NOMO-1 treated with dmso at 0.1 percent for 144 hours (cell line): ENCODE measurements around the gene CHST14.

Experiments
- DNase-seq: peaks from one replicate; lab custom pipeline; 2025; ENCODE audit not compliant: unreplicated experiment; lab: John Stamatoyannopoulos, UW

Gene CHST14, protein sequence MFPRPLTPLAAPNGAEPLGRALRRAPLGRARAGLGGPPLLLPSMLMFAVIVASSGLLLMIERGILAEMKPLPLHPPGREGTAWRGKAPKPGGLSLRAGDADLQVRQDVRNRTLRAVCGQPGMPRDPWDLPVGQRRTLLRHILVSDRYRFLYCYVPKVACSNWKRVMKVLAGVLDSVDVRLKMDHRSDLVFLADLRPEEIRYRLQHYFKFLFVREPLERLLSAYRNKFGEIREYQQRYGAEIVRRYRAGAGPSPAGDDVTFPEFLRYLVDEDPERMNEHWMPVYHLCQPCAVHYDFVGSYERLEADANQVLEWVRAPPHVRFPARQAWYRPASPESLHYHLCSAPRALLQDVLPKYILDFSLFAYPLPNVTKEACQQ

DNA sequence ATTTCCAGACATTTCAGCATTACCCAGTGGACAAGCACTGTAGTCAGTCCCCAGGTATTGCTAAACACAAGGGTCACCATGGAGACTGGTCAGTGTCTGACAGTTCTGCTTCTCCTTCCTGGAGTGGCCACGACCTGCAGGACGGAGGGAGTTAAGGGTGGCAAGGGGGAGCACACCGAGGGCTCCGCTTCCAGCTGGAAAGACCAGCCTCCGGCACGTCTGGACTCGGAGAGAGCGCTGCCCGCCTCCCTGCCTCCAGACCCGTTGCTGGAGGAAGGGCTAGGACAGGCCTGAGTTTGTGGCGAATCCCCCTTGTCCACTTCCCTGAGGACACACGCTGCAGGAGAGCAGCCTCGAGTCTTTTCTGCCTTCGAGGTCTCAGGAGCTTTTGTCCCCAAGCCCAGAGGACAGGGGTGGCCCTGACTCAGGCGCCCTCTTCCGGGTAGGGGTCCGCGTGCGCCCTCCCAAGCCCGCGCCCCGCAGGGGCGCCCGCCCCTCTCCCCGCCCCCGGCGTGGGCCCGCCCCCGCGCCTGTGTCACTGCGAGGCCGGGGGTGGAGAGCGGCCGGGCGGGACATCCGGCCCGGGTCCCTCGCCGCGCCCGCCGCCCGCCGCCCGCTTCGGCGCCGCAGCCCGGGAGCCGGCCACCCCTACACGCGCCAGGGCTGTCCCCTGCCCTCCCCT is at the start of gene CHST14:
TSS of gene CHST14 (plus strand) at position 562 of the 682 bp plus-strand sequence. CDS start 230 bp downstream, outside the sequence.
- peak; percentile 16 for DNase-seq

DNA sequence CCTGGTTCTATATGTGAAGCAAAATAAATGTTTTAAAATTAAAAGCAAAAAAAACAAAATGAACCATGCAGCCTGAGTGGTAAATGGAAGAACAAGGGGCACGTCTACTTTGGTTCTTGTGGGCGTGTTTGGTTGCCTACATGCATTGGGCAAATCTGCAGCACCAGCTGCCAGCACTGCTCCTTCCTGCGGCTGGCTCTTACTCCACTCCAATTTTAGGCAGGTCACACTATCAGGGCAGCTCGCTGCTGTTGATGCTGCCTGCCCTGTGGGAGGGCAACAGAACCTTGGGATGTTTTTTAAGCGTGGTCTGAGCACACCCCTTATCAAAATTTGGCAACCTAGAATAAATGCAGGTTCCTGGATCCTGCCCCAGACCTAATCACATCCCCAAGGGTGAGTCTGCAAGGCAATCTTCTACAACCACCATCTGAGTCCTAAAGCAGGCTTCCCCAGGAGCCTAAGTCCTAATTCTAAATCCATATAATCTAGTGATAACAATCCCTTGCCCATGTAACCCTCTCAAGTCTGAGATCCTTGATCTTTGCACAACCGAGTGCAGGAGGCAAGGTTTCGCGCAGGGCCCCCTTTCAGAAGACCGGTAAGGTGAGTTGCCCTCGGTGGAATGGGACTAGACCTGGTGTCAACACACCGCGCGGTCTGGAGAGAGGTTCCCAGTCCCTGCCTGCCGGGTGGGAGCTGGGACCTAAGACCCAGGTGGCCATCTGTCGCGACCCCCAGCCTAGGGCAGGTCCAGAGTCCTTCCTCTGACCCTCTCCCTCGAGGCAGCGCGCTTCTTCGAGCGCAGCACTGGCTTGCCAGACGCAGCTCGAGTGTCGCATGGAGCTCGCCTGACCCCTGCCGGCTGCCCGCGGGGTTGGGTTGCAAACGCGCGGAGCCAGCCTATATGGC is 49.3 kb upstream of the CHST14 start:
- peak; percentile 65 for DNase-seq

DNA sequence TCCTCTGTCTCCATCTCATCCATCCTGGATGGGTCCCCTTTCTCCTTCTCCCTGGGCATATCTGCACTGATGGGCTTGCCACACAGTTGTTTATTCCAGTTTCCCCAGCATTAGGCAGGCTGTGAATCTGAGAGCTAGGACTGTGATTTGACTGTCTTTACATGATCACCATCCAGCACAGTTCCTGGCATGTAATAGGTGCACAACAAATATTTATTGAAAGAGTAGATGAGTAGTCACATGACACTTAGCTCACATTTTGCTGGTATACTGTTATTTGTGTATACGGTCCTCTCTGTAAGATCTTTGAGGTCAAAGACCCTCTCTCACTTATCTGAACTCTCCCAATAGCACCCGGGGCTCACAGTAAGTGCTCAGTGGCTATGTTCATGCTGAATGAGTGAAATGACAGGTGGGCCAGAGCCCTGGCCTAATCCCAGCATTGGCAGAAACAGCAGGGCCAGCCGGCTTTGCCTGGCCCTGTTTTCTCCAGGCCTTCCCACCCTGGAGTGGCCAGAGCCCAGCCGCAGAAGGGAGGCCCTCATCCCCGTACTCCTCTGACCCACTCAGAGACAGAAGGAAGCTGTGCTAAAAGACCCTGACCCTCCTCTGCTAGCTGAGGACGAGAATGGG is 46.2 kb upstream of the CHST14 start:
- DNase-seq, result no peak

DNA sequence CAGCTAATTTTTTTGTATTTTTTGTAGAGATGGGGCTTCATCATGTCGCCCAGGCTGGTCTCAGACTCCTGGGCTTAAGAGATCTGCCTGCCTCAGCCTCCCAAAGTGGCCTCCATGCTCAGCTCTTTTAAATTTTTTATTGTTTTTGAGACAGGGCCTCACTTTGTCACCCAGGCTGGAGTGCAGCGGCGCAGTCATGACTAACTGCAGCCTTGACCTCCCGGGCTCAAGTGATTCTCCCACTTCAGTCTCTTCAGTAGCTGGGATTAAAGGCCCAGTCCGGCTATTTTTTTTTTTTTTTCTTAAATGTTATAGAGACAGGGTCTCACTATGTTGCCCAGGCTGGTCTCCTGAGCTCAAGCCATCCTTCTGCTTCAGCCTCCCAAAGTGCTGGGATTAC is 45.1 kb upstream of the CHST14 start:
- DNase-seq, result no peak

DNA sequence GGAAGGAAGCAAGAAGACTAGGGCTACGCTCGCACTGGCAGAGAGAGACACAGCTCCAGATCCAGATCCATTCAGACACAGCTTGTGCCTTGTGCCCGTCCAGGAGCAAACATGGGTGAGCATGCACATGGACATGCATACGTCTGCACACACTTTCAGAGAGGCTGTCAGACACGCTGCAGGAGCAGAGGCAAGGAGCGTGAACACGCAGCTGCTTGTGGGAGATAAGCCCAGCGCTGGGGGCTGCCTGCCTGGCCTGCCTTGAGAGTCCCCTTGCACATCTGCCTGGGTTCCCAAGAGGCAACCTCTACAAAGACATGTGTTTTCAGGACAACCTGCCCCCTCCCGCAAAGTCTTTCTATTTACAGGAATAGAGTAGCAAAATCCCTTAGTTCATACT is 43.6 kb upstream of the CHST14 start:
- no peak for DNase-seq

DNA sequence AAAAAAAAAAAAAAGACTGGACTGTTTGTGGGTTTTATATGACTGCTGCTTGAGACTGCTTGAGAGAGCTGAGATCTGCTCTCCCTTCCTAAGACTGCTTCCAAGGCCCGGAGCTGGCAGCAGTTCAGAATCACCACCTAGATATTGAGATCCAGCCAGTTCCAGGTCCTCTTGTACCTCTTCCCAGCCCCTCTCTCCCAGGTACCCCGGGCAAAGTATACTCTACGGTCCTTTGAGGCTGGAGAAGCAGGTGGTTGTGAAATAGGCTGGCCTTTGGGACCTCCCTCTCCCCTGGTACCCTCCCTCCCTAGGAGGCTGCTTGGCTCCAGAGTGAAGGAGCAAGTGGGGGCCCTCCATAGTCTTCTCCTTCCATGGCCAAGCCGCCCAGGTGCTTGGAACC is 42.6 kb upstream of the CHST14 start:
- DNase-seq, result no peak

- no peak for DNase-seq
Measured at GRCh38 chr15:40429068-40429710, 41.6 kb upstream of the CHST14 start.

- DNase-seq, result no peak
Measured at GRCh38 chr15:40430271-40430805, 40.4 kb upstream of the CHST14 start.

DNA sequence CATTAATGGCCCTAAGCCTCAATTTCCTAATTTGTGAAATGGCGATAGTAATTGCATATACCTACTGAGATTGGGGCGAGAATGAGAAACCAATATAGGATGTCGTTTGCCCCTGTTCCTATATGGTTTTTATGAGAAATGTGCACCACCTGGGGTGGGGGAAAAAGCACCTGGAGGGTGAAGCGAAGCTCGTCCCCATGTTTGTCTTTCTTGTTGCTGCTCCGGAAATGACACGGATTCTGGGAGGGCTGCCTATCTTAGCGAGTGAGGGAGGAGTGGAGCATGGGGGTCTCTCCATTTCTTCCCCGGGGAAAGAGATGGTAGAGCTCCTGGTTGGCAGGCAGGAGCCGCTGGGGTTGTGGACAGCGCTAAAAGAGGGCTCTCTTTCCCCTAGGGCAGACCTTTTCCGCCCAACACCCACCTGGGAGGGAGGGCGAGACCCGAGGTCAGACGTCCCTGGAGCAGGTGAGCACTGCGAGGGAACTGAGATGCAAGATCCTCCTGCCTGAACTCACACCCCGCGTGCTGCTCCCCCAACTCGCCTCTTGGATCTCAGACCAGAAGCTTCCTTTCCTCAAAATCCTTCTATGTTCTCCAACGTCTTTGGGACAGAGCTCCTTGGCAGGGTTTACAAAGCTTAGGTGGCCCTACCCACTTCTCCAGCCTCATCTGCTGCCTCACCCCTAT is 35.6 kb upstream of the CHST14 start:
- DNase-seq, result no peak

GRCh38 chr15:40435710-40436089 is 35.1 kb upstream of the CHST14 start:
- no peak for DNase-seq

GRCh38 chr15:40436116-40436891 is 34.5 kb upstream of the CHST14 start:
- DNase-seq, result no peak

- DNase-seq, result no peak
Measured at GRCh38 chr15:40436892-40437751, 33.7 kb upstream of the CHST14 start.

GRCh38 chr15:40437752-40438687 is 32.8 kb upstream of the CHST14 start:
- DNase-seq, result no peak

GRCh38 chr15:40438712-40439111 is 32.1 kb upstream of the CHST14 start:
- DNase-seq, result no peak

DNA sequence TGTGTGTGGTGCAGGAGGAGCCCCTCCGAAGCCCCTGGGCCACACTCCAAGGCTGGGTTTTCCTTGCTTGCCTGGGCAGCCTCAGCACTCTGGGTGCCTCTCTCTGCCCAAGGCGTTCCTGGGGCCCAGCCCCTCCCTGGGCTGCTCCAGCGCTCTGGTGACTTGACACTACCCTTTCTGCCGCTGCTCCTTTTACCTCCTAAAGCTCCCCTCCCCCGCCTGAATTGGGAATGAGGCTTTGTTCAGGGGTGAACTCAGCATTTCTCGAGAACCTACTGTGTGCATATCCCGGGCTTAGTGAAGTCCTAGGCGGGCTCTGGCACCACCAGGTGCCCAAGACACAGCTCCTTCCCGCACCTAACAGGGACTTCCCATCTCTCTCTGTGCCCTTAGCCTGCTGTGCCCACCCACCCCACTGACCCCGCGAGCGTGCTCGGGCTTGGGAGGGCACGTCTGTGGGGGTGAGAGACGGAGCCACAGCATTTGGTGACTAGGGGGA is 31.3 kb upstream of the CHST14 start:
- DNase-seq, result no peak

- DNase-seq, result no peak
Measured at GRCh38 chr15:40439960-40440742, 30.6 kb upstream of the CHST14 start.
